Body of pancreas (tissue), 4 donors: Measurements from ENCODE around the gene MAGIX.

Source experiments
- CTCF ChIP-seq, 7 experiments: fragments of 450-650 bp in 4 of 7; fragments of 200-600 bp in 3 of 7; sonication (generic) in 3 of 7; IDR thresholded peaks; one replicate each; pipeline ENCODE4 v1.5.1; 2016 to 2019; ENCODE audit warnings: antibody characterized with exemption in 7 of 7
- POLR2A ChIP-seq, 3 donors: fragments of 450-650 bp; IDR thresholded peaks; one replicate each; pipeline ENCODE4 v1.6.1; 2016; ENCODE audit warnings: antibody characterized with exemption in 3 of 3, mild to moderate bottlenecking in 2 of 3

GRCh38 chrX:49174723-49175122 lies 12.2 kb downstream of the MAGIX start:
- TF ChIP-seq POLR2A (IDR thresholded peaks at IDR 0.05): no peak
- no peak for TF ChIP-seq CTCF (IDR thresholded peaks at IDR 0.05)
